ENCODE measurements around the gene FOXP2.

FOXP2 gene

DNA sequence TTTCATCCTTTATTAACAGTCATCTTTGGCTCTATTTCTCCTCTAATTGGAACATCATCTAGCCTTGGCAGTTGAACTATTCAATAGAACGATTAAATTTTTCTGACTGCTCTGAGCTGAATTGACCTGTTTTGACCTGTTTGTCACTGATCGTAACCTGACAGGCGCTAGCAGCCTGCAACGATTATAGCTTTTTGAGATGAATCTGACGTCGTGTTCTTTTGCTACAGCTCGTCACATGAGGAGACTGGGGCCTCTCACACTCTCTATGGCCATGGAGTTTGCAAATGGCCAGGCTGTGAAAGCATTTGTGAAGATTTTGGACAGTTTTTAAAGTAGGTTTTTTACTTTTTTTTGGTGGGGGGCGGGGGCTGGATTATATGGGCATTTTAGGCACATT lies 229.8 kb downstream of the FOXP2 start:
- Histone ChIP-seq H3K27me3 (no peaks in the 10 kb centered on the region), H3K27ac (no peak overlapping the region), H3K4me3 (ENCODE audit: low read depth in 1 of 2, low read length in 1 of 2) (no peak overlapping the region), H3K4me1 (ENCODE audit: control insufficient read depth in 1 of 2, insufficient read depth in 1 of 2, low read depth in 1 of 2, low read length in 1 of 2) (no peaks in the 10 kb centered on the region), H3K9me3 (no peaks in the 10 kb centered on the region), H3K36me3 (no peaks in the 10 kb centered on the region)
- TF ChIP-seq, protein P1, sequence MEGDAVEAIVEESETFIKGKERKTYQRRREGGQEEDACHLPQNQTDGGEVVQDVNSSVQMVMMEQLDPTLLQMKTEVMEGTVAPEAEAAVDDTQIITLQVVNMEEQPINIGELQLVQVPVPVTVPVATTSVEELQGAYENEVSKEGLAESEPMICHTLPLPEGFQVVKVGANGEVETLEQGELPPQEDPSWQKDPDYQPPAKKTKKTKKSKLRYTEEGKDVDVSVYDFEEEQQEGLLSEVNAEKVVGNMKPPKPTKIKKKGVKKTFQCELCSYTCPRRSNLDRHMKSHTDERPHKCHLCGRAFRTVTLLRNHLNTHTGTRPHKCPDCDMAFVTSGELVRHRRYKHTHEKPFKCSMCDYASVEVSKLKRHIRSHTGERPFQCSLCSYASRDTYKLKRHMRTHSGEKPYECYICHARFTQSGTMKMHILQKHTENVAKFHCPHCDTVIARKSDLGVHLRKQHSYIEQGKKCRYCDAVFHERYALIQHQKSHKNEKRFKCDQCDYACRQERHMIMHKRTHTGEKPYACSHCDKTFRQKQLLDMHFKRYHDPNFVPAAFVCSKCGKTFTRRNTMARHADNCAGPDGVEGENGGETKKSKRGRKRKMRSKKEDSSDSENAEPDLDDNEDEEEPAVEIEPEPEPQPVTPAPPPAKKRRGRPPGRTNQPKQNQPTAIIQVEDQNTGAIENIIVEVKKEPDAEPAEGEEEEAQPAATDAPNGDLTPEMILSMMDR (IDR thresholded peaks at IDR 0.05), result no peak

DNA sequence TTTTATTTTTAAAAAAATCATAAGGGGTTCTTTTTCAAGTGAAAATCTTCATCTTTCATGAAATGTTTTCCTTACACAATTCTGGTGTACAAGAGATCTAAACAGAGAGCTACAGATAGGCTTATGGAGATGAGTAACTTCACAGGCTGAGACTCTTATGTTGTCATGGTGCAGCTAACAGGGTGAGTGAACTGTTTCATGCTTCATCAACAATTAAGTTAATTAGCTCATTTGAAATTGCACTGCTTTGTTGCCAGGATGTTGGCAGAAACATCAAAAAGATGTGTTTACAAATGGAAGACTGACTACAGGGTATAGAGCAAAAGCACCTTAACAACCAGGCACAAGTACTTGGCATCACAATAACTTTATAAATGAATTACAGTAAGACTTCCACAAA lies 230.8 kb downstream of the FOXP2 start:
- no peak overlapping the region for H3K4me3 ChIP-seq (ENCODE audit: low read depth in 1 of 2, low read length in 1 of 2)
- H3K36me3 ChIP-seq, result no peaks in the 10 kb centered on the region
- H3K9me3 ChIP-seq, result no peaks in the 10 kb centered on the region
- no peaks in the 10 kb centered on the region for H3K4me1 ChIP-seq (ENCODE audit: control insufficient read depth in 1 of 2, insufficient read depth in 1 of 2, low read depth in 1 of 2, low read length in 1 of 2)
- H3K27ac ChIP-seq, result no peak overlapping the region
- no peaks in the 10 kb centered on the region for H3K27me3 ChIP-seq
- TF ChIP-seq, protein P1 (IDR thresholded peaks at IDR 0.05), result no peak

DNA sequence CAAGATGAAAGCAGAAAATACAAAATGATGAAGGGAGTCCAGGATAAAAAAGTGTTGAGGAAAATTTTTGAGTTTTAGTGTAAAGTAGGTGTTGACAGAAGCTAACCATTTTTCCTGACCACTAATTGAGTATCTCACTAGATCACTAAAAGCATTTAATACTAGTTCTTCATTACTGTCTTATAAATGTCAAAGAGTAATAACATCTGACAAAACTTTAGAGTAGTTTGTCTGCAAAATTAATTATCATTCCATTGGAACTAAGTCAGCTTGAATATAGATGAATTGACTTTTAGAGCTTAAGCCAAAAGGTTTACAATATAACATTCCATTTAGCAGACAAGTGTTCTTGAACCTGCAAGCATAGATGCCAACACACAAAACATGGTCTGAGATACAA lies 232.9 kb downstream of the FOXP2 start:
- TF ChIP-seq, protein P1 (IDR thresholded peaks at IDR 0.05), result no peak

DNA sequence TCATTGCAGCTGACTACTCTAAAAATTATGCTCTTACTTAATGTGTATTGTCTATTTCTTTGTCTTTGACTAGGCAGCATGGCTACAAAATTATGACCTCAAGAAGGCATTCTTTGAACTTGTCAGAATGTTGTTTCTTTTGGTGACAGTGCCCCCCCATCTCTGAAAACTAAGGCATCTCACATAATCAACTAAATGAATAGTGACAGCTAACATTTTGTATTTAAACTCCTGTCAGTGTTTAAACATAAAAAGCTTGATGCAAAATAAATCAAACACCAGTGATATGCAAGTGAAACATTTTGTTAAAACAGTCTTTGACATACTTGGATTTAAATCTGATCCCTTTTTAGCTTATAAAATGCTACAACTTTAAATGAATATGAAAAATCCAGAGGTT lies 233.5 kb downstream of the FOXP2 start:
- H3K4me3 ChIP-seq (ENCODE audit: low read depth in 1 of 2, low read length in 1 of 2), result no peak overlapping the region
- no peaks in the 10 kb centered on the region for H3K9me3 ChIP-seq
- no peaks in the 10 kb centered on the region for H3K27me3 ChIP-seq
- TF ChIP-seq, protein P1 (IDR thresholded peaks at IDR 0.05), result no peak
- no peaks in the 10 kb centered on the region for H3K4me1 ChIP-seq (ENCODE audit: control insufficient read depth in 1 of 2, insufficient read depth in 1 of 2, low read depth in 1 of 2, low read length in 1 of 2)
- no peak overlapping the region for H3K27ac ChIP-seq
- no peaks in the 10 kb centered on the region for H3K36me3 ChIP-seq

More for the DNA sequence above, 232.9 kb downstream of the FOXP2 start:
- H3K27me3 ChIP-seq, result no peaks in the 10 kb centered on the region
- H3K4me1 ChIP-seq (ENCODE audit: control insufficient read depth in 1 of 2, insufficient read depth in 1 of 2, low read depth in 1 of 2, low read length in 1 of 2), result no peaks in the 10 kb centered on the region
- H3K4me3 ChIP-seq (ENCODE audit: low read depth in 1 of 2, low read length in 1 of 2), result no peak overlapping the region
- no peaks in the 10 kb centered on the region for H3K36me3 ChIP-seq
- no peak overlapping the region for H3K27ac ChIP-seq
- H3K9me3 ChIP-seq, result no peaks in the 10 kb centered on the region

DNA sequence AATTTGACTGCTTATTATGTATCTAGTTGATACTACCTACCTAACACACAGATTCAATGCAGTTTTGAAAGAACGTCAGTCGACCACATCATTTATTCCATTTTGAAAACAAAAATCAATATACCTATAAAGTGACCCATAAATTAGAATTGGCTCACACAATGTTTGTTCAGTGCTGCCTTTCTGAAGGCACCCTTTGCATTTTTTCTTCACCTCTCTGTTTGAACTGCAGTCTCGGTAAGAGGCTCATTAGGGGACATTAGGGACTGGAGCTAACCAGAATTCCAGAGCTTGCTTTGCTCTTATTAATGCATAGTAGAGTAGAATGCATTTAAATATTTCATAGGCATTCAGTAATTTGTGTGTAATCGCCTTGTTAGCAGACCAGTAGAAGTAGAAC lies 234.1 kb downstream of the FOXP2 start:
- H3K27ac ChIP-seq, result no peak overlapping the region
- H3K9me3 ChIP-seq, result no peaks in the 10 kb centered on the region
- H3K27me3 ChIP-seq, result no peaks in the 10 kb centered on the region
- TF ChIP-seq, protein P1 (IDR thresholded peaks at IDR 0.05), result no peak
- no peaks in the 10 kb centered on the region for H3K4me1 ChIP-seq (ENCODE audit: control insufficient read depth in 1 of 2, insufficient read depth in 1 of 2, low read depth in 1 of 2, low read length in 1 of 2)
- H3K4me3 ChIP-seq (ENCODE audit: low read depth in 1 of 2, low read length in 1 of 2), result no peak overlapping the region
- no peaks in the 10 kb centered on the region for H3K36me3 ChIP-seq

DNA sequence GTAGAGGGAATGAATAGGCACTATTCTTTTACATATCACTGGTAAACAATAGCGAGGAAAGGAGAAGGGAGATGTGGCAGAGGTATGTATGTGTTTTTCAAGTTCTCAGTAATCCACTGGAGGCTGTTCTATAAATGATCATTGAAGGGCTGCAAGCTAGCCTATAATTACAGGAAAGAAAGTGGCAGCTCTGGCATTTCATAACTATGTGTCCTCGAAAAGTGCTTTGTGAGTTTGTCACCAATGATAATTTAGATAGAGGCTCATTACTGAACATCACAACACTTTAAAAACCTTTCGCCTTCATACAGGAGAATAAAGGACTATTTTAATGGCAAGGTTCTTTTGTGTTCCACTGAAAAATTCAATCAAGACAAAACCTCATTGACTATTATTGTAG lies 235.1 kb downstream of the FOXP2 start:
- no peaks in the 10 kb centered on the region for H3K27me3 ChIP-seq
- H3K9me3 ChIP-seq, result no peaks in the 10 kb centered on the region
- H3K27ac ChIP-seq, result no peak overlapping the region
- H3K4me1 ChIP-seq (ENCODE audit: control insufficient read depth in 1 of 2, insufficient read depth in 1 of 2, low read depth in 1 of 2, low read length in 1 of 2), result no peaks in the 10 kb centered on the region
- H3K36me3 ChIP-seq, result no peaks in the 10 kb centered on the region
- TF ChIP-seq, protein P1 (IDR thresholded peaks at IDR 0.05), result no peak
- no peak overlapping the region for H3K4me3 ChIP-seq (ENCODE audit: low read depth in 1 of 2, low read length in 1 of 2)

Data from neutrophil (primary cell).